B cell (primary cell): ENCODE measurements around the gene PYM1.

Experiments
- EZH2 ChIP-seq: IDR thresholded peaks from 2 replicates; pipeline ENCODE4 v1.6.1; 2012; ENCODE audit warnings: borderline replicate concordance, low read depth, mild to moderate bottlenecking, moderate library complexity, low read length; ENCODE audit not compliant: insufficient read depth, poor library complexity, severe bottlenecking
- TF ChIP-seq, protein P1 (sequence below): fragments of 200-600 bp; IDR thresholded peaks from one replicate; pipeline ENCODE4 v1.8.0; 2022; ENCODE audit warnings: antibody characterized with exemption, mild to moderate bottlenecking

DNA sequence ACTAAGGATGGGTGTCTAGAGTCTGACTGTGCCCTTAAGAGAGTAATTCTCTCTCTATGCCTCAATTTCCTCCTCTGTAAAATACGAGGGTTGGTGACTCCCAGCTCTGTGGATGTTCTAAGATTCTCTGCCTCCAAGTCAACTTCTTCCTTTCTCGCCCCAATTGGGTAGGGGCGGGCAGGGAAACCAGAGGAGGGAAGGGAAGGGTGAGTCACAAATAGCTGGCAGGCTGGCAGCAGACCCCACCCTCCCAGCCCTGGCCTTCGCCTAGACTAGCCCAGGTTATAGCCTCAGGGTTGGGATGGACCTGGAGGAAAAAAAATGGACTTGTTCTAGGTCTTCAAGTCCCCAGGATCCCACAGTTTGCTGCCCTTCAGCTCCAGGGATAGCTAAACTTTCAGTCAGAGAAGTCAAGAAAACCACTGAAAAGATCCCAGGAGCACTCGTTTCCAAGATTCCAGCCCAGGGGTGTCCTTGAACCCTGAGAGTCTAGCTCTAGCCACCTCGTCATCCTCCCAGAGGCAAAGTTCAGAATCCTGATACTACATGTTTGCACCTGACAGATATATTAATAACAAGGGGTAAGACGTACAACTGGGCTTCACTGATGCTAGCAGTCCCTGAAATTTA is 5.6 kb upstream of the PYM1 start:
- TF ChIP-seq, protein P1, sequence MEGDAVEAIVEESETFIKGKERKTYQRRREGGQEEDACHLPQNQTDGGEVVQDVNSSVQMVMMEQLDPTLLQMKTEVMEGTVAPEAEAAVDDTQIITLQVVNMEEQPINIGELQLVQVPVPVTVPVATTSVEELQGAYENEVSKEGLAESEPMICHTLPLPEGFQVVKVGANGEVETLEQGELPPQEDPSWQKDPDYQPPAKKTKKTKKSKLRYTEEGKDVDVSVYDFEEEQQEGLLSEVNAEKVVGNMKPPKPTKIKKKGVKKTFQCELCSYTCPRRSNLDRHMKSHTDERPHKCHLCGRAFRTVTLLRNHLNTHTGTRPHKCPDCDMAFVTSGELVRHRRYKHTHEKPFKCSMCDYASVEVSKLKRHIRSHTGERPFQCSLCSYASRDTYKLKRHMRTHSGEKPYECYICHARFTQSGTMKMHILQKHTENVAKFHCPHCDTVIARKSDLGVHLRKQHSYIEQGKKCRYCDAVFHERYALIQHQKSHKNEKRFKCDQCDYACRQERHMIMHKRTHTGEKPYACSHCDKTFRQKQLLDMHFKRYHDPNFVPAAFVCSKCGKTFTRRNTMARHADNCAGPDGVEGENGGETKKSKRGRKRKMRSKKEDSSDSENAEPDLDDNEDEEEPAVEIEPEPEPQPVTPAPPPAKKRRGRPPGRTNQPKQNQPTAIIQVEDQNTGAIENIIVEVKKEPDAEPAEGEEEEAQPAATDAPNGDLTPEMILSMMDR = no peak
- TF ChIP-seq EZH2 = no peak
